B cell (primary cell): ENCODE measurements around the gene GRIK3.

Experiments used
- EZH2 ChIP-seq: IDR thresholded peaks from 2 replicates; pipeline ENCODE4 v1.6.1; 2012; ENCODE audit warnings: borderline replicate concordance, low read depth, mild to moderate bottlenecking, moderate library complexity, low read length; ENCODE audit not compliant: insufficient read depth, poor library complexity, severe bottlenecking
- TF ChIP-seq, protein P1 (sequence below): fragments of 200-600 bp; IDR thresholded peaks from one replicate; pipeline ENCODE4 v1.8.0; 2022; ENCODE audit warnings: antibody characterized with exemption, mild to moderate bottlenecking

DNA sequence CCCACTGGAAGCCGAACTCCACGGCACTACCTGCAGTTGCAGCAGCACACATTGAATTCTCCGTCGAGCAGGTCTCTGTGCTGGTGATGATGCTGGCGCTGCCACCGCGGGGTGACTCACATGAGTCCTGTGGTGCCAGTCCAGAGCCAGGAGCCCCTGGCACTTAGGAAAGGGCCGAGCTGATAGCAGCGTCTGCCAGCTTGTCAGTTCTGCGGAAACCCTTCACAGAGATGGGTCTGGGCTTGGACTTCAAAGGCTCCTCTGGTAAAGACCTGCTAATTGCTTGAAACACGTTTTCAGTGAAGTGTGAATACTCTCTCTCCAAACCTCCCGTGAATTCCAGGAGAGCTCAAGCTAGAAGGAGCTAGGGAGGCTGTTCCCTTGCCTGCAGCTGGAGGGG, 92.2 kb downstream of the GRIK3 start:
- TF ChIP-seq, protein P1, sequence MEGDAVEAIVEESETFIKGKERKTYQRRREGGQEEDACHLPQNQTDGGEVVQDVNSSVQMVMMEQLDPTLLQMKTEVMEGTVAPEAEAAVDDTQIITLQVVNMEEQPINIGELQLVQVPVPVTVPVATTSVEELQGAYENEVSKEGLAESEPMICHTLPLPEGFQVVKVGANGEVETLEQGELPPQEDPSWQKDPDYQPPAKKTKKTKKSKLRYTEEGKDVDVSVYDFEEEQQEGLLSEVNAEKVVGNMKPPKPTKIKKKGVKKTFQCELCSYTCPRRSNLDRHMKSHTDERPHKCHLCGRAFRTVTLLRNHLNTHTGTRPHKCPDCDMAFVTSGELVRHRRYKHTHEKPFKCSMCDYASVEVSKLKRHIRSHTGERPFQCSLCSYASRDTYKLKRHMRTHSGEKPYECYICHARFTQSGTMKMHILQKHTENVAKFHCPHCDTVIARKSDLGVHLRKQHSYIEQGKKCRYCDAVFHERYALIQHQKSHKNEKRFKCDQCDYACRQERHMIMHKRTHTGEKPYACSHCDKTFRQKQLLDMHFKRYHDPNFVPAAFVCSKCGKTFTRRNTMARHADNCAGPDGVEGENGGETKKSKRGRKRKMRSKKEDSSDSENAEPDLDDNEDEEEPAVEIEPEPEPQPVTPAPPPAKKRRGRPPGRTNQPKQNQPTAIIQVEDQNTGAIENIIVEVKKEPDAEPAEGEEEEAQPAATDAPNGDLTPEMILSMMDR, result no peak
- no peak for TF ChIP-seq EZH2
